GM21360 (cell line): ENCODE data around the gene ITGB5.
"Not testable (repeated sequence)": the region's sequence is repeated elsewhere in the genome, so short reads cannot be mapped to it uniquely, and the experiment has no call there.

ENCODE experiments used
- ATAC-seq: cut with Tn5 transposase; IDR thresholded peaks from one replicate; pipeline ENCODE4 v1.9.1; 2021; ENCODE audit warnings: mild to moderate bottlenecking, moderate library complexity; ENCODE audit not compliant: unreplicated experiment

The ITGB5 gene

DNA sequence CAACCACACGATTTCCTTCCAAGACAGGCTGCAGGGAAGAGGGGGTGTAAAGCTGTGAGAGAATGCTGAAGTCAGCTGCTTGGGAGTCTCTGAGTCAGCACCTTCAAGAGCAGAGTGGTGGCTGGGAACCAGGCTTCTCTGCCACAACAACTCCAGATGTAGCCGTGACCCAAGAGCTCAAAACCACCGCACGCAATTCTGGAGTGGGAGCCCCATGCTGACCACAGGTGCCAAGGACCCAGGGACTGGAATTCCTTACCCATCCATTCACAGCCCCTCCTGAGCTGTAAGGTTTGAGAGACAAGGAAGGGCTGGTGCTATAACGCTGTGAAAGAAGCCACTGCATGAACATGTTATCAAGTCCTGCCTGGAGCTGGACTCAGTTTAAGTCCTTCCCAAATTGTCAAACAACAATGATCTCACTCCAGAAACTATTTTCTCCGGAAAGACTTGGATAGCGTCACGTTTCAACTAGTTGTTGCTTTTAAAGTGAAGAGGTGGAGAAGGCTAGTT, 95.5 kb downstream of the ITGB5 start:
- ATAC-seq: no peak

- ATAC-seq: no peak
Measured at GRCh38 chr3:124791142-124791541, 96.0 kb downstream of the ITGB5 start.

- ATAC-seq: not testable (repeated sequence)
Measured at GRCh38 chr3:124789103-124789502, 98.1 kb downstream of the ITGB5 start.

DNA sequence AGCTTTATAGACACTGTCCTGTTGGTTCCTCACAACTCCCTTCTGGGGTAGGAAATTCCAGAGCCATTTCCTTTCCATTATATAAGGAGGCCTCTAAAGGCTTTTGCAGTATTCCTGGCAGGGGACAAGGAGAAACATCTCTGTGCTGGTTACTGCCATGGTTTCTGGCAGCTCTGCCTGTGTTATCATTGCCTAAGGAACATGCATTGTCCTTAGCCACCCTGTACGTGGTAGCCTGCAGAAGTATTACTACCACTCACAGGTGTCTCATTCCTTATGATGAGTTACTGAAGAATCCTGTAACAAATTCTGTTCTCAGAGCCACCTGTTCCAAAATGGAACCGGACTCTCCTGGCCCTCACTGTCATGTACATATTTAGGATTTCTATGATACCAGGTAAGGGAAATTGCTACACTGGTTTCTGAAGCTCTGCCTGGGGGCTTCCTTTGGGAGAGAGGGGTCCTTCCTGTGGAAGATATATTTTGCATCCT, 98.9 kb downstream of the ITGB5 start:
- ATAC-seq: no peak

GRCh38 chr3:124787476-124788195, 99.5 kb downstream of the ITGB5 start:
- ATAC-seq: no peak

DNA sequence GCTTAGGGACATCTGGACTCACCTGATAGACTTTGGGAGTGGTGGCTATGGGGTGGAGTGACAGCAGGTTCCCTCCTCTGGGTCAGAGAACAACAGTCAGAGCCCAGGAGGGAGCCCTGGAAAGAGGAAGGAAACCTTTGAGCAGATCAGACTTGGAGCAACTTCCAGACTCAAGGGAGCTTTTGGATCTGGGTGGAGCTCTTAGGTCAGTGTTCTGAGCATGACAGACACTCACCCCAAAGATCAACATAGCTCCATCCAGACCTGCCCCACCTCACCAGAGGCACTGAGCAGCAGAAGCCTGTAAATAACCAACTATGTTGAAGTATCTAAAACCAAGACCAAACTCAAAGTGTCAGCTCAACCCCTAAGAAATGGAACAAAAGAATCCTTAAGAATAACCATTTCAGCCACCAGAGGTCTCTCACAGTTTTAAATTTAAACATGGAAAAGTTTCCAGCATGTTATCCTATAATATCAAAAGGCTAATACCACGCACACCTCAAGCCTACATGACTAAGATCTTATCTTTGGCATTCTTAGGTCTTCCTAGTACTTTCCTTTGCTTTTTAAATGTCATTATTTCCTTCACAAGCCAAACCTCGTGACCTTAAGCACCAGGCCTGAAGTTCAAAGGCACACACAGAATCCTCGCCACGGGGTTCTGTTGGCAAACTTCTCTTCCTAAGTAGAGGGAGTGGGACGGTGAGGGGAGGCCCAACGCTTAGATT, 100.5 kb downstream of the ITGB5 start:
- ATAC-seq: no peak

DNA sequence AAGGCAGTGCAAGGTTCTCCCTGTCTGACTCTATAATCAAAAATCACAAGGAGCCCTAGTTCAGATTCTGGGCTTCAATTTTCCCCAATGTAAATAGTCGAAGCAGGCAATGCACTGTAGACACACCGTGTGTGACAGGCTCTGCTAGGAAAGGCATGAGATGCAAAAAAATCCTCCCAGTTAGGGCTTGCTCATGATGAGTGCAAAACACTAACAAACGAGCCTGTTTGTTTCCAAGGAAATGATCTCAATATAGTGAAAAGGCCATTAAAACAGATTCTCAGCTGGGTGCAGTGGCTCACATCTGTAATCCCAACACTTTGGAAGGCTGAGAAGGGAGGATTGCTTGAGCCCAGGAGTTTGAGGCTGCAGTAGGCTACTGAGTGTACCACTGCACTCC, 101.2 kb downstream of the ITGB5 start:
- no peak for ATAC-seq

GRCh38 chr3:124784686-124785382, 102.3 kb downstream of the ITGB5 start:
- no peak for ATAC-seq

DNA sequence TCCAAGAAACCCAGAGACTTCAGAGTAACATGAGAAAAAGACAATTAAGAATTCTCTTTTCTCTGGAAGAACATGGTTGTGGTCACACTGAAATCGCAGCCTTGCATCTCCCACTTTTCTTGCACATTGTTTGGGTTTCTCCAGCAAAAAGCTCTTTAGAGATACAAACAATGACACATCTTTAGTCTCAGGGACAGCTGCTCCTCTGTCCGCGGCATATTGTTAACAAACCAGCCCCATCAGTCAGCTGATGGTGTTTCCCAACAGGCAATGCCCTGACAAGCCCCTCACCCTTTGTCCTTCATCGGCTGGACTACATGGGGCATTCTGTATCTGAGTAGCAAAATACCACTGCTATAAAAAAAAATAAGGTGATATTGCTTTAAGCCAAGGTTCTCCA, 103.5 kb downstream of the ITGB5 start:
- ATAC-seq: no peak

GRCh38 chr3:124782377-124782712, 104.8 kb downstream of the ITGB5 start:
- ATAC-seq: not testable (repeated sequence)

- ATAC-seq: no peak
Measured at GRCh38 chr3:124781476-124782376, 105.4 kb downstream of the ITGB5 start.

DNA sequence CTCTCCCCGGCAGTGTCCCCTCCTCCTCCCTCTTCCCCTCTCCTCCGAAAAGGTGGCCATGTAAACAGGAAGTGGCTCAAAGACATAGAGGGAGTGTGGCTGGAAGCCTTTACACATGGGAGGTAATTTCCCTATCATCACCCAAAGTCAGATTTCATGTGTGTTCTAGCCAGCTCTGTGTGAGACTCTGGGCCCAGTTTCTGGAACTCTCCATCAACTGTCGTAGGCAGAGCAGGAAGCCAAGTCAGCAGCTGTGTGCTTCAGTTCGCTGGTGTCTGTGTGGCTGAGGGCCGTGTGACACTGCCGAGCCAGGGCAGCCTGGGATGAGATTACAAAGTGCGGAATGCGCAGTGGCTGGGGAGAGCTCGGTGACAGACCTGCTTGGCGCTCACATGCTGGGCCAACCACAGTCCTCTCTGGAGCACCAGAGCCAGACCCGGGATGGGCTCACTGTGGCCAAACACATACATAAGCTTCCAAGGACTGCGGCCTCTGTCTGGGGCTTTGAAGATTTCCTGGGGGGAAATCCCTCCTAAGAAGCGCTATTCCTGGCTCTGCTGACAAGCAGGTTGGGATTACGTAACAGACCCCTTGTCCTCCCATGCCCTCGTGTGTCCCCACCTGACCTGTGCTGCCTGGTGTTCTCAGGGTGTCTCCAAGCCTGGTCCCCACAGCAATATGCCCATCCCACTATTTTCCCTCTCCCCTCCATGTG, 106.2 kb downstream of the ITGB5 start:
- no peak for ATAC-seq

DNA sequence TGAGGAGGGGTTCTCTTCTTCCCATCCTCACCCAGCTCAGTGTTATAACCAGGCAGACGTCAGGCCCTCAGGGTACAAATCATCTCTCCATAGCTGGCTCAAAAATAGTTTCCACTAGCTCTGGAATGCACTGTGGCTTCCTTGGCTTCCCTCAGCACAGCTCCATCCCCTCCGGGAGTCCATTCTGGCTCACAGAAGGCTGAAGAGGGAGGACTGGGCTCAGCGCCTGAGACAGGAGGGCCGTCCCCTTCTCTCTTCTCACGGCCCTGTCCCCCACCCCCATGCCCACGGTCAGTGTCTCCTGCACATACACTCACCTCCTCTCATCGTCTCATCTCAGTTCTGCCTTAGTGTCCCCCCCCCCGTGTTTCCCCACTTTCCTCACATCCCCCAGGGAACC, 106.8 kb downstream of the ITGB5 start:
- ATAC-seq: no peak

DNA sequence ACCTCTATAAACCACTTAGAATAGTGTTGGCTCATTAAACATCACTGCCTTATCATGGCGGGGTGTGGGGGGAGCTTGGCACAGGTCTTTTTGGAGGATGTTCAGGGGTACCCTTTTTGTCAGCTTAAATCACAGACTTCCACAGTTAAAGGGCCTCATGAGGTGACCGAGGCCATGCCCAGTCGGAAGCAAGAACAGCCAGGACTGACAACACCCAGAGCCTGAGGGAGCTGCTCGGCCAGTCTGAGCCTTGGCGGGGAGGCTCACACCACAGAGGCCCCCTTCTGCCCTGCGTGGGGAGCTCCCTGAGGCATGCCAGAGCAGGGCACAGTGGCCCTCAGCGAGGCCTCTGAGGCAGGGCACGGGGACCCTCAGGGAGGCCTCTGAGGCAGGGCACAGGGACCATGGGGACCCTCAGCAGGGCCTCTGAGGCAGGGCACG, 107.4 kb downstream of the ITGB5 start:
- no peak for ATAC-seq

- ATAC-seq: no peak
Measured at GRCh38 chr3:124779116-124779515, 108.0 kb downstream of the ITGB5 start.

DNA sequence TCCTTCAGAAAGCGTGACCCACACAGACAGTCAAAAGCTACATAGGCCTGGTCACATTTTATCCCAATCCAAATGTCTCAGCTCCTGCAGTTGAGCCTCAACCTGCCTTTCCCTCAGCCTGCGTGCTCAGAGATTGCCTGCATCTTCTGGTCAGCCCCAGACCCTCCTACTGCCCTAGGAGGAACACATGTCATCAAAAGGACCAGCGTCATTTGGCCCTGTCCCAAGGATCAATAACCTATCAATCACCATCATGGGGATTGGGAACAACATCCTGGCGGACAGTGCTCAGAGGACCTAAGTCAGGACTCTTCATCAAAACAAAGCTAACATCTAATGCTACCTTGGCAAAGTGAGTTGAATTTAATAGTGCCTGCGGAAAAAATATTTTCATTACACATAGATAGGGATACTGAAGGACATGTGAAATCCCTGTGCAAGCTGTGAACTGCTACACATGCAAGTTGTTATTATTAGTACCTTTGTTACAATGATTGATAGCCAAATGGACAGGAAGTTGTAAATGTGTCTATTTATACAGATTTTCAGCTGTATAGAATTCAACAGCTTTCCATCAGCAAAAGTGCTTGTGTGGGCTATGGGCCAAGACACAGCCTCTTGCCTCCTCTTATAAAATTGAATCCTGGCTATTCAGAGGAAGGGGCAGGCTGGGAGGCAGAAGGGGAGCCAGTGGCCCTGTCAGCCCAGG, 109.2 kb downstream of the ITGB5 start:
- no peak for ATAC-seq

DNA sequence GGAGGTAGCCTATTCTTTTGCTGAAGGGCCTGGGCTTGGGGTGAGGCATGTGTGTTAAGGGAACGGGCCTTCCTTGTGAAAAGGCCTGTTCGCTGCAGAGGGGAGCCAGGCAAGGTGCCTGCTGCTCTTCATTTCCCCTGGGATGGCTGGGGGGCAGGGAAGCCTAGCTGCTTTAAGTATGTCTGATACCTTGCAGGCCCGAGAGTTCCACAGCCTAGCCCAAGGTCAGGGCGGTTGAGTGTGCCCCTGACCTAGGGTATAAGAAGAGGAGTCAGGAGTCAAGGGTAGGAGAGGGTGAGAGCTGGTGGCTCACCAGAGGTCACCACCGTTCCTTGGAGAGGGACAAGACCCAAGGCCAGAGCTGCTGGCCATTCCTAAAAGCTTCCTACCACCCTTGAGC, 110.3 kb downstream of the ITGB5 start:
- ATAC-seq: no peak

DNA sequence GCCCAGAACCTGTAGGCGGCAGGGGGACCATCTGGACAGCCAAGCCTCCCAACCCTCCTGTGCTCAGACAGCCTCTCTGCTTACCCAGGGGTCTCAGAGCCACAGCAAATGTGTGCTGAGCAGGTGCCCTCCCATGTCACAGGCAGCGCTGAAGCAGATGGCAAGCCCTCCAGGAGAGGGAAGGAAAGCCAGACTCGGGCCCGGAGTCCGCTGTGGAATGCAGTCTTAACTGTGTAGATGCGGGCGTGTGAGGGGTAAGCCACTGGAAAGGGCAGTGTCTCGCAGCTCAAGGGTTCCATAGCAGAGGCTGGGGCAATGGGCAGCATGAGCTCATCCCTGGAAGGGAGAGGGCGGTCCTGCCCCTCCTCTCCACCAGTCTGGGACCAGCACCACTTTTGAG, 111.3 kb downstream of the ITGB5 start:
- no peak for ATAC-seq

DNA sequence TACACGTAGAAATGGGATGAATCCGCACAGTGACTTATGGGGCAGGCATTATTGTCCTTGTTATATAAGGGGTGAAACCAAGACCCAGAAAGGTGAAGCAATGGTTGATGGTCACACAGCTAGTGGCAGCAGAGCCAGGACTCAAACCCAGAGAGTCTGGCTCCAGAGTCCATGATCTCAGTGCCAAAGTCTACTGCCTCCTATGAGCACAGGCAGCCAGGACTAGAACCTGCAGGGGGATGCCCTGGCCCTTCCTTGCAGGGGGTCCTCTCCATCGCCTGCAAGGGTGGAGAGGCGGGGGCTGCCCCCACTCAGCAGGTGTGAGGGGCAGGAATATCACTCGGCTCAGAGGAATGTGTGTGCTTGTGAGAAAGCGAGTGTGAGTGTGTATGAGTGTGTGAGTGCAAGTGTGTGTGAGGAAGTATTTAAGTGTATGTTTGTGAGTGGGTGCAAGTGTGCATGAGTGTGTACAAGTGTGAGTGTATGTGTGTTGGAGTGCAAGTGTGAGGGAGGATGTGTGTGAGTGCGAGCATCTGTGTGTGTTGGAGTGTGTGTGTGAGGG, 112.2 kb downstream of the ITGB5 start:
- no peak for ATAC-seq
